ENCODE measurements around the gene EFCAB12.

- TF ChIP-seq EZH2 (IDR thresholded peaks at IDR 0.05; ENCODE audit: borderline replicate concordance, low read depth, low read length, severe bottlenecking): no peak
- TF ChIP-seq POLR2A (IDR thresholded peaks at IDR 0.05; ENCODE audit: low read depth, low read length): no peak
- TF ChIP-seq, protein P1, sequence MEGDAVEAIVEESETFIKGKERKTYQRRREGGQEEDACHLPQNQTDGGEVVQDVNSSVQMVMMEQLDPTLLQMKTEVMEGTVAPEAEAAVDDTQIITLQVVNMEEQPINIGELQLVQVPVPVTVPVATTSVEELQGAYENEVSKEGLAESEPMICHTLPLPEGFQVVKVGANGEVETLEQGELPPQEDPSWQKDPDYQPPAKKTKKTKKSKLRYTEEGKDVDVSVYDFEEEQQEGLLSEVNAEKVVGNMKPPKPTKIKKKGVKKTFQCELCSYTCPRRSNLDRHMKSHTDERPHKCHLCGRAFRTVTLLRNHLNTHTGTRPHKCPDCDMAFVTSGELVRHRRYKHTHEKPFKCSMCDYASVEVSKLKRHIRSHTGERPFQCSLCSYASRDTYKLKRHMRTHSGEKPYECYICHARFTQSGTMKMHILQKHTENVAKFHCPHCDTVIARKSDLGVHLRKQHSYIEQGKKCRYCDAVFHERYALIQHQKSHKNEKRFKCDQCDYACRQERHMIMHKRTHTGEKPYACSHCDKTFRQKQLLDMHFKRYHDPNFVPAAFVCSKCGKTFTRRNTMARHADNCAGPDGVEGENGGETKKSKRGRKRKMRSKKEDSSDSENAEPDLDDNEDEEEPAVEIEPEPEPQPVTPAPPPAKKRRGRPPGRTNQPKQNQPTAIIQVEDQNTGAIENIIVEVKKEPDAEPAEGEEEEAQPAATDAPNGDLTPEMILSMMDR (IDR thresholded peaks at IDR 0.05; ENCODE audit: extremely low read depth in 1 of 2, insufficient read depth in 1 of 2, low read depth in 1 of 2, low read length in 2 of 2): no peak
- no peak for TF ChIP-seq POLR2AphosphoS5 (IDR thresholded peaks at IDR 0.05; ENCODE audit: insufficient read depth, low read depth, low read length)
- TF ChIP-seq GATA2 (IDR thresholded peaks at IDR 0.05; ENCODE audit: insufficient read depth, insufficient read length, low read depth, low read length): no peak
- TF ChIP-seq, protein P2, sequence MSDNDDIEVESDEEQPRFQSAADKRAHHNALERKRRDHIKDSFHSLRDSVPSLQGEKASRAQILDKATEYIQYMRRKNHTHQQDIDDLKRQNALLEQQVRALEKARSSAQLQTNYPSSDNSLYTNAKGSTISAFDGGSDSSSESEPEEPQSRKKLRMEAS (IDR thresholded peaks at IDR 0.05; ENCODE audit: insufficient read depth, insufficient read length): no peak
Measured at GRCh38 chr3:129442486-129442885, 14.1 kb upstream of the EFCAB12 start.

All from endothelial cell of umbilical vein (primary cell).